ENCODE data around the gene MAFG. TPM values are rescaled to one million over a fixed set of nuclear protein-coding genes. Genes with fewer than 3 reads are reported as not detected.

MAFG gene
- total RNA-seq, 2 experiments from 2014 or later: 10.8 to 13.3 TPM

DNA sequence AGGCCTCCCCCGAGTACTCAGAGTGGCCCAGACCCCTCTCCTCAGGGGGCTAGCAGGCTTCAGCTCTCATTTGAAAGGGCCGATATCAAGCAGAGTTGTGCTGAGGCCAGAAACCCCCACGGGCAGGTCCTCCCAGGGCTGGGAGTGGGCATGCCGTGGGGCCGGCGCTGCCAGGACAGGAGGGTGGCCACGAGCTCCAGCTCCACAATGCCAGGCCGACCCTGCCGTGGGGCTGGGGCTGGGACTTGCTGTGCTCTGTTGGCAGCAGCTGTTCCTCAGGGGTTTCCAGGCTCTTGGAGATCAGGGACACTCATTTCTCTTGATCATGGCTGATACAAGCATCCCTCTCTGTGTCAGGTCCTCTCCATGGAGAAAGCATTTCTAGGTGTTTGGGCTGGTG is 28.6 kb downstream of the MAFG start:
- H3K27me3 ChIP-seq (ENCODE audit: control insufficient read depth in 1 of 2, insufficient read depth in 2 of 2, low read length in 2 of 2): peaks cover 7 to 11% of the 10 kb centered on the region in 2 experiments
- CTCF ChIA-PET: no interaction called here
- peaks cover 13% of the 10 kb centered on the region for H3K27me3 Mint-ChIP-seq
- H3K4me1 Mint-ChIP-seq (ENCODE audit: low read depth): peaks cover 8% of the 10 kb centered on the region
- H3K9me3 ChIP-seq (ENCODE audit: control insufficient read depth in 1 of 2, insufficient read depth in 1 of 2, low read length in 2 of 2): peaks cover 0 to 5% of the 10 kb centered on the region in 2 experiments
- no peak overlapping the region for H3K27ac Mint-ChIP-seq
- POLR2A ChIA-PET: no interaction called here
- H3K27ac ChIP-seq (ENCODE audit: low read depth in 1 of 2, low read length in 2 of 2): no peak overlapping the region
- H3K4me1 ChIP-seq (ENCODE audit: insufficient read depth, low read length): peaks cover 14% of the 10 kb centered on the region
- ATAC-seq (ENCODE audit: poor library complexity) (no peak), DNase-seq (no peak)
- TF ChIP-seq, protein P1, sequence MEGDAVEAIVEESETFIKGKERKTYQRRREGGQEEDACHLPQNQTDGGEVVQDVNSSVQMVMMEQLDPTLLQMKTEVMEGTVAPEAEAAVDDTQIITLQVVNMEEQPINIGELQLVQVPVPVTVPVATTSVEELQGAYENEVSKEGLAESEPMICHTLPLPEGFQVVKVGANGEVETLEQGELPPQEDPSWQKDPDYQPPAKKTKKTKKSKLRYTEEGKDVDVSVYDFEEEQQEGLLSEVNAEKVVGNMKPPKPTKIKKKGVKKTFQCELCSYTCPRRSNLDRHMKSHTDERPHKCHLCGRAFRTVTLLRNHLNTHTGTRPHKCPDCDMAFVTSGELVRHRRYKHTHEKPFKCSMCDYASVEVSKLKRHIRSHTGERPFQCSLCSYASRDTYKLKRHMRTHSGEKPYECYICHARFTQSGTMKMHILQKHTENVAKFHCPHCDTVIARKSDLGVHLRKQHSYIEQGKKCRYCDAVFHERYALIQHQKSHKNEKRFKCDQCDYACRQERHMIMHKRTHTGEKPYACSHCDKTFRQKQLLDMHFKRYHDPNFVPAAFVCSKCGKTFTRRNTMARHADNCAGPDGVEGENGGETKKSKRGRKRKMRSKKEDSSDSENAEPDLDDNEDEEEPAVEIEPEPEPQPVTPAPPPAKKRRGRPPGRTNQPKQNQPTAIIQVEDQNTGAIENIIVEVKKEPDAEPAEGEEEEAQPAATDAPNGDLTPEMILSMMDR (IDR thresholded peaks at IDR 0.05): no peak
- intact Hi-C loops (cut with DNase I, micrococcal nuclease): no loop called here
- H3K36me3 Mint-ChIP-seq (ENCODE audit: low read depth): peaks cover 48% of the 10 kb centered on the region
- H3K9me3 Mint-ChIP-seq: no peaks in the 10 kb centered on the region
- H3K36me3 ChIP-seq (ENCODE audit: insufficient read depth, low read length): peaks cover 30% of the 10 kb centered on the region
- no peak overlapping the region for H3K4me3 Mint-ChIP-seq
- H3K4me3 ChIP-seq (ENCODE audit: low read length): no peak overlapping the region

DNA sequence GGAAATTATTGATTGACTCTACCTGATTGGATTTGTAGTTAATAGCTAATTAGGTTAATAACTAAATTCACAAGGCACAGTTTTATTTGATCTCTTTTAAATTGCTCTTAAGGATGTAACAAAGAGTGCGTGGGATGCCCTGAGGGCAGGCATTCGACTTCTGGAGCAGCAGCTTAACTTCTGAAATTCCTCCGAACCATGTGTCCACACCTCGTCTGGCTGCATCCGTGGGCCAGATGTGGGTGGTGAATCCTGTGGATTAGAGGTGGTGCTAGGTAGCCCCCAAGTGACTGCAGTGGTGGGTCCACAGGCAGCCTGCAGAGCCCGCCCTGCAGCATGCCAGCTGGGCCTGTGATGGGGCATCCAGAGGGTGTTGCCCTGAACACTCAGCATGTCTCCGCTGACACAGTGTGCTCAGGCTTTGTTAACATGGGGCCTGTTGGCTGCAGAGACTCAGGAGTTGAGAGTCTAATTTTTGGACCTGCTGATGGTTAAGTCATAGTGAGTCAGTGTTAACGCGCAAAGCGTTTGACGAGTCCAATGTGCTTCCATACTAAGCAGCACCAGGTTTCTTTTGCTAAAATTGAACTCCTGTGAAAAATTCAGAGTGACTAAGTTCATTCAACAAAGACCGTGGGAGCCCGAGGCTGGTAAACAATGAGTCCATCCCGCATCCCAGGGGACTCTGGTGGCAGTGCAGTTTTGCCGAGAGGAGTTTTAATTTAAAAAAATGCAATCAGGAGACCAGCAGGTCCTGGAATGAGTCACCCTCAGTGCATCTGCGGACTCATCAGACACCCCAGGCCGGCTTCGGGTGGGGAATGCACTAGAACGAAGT is 29.3 kb downstream of the MAFG start:
- peaks cover 13% of the 10 kb centered on the region for H3K27me3 Mint-ChIP-seq
- H3K36me3 Mint-ChIP-seq (ENCODE audit: low read depth): peaks cover 52% of the 10 kb centered on the region
- peaks cover 8% of the 10 kb centered on the region for H3K4me1 Mint-ChIP-seq (ENCODE audit: low read depth)
- TF ChIP-seq, protein P1 (IDR thresholded peaks at IDR 0.05): no peak
- no peak overlapping the region for H3K27ac ChIP-seq (ENCODE audit: low read depth in 1 of 2, low read length in 2 of 2)
- intact Hi-C loops (cut with DNase I, micrococcal nuclease): no loop called here
- peaks cover 0 to 5% of the 10 kb centered on the region in 2 experiments for H3K9me3 ChIP-seq (ENCODE audit: control insufficient read depth in 1 of 2, insufficient read depth in 1 of 2, low read length in 2 of 2)
- no peak overlapping the region for H3K4me3 Mint-ChIP-seq
- no peak overlapping the region for H3K4me3 ChIP-seq (ENCODE audit: low read length)
- CTCF ChIA-PET: no interaction called here
- DNase-seq (no peak), ATAC-seq (ENCODE audit: poor library complexity) (no peak)
- peaks cover 7 to 11% of the 10 kb centered on the region in 2 experiments for H3K27me3 ChIP-seq (ENCODE audit: control insufficient read depth in 1 of 2, insufficient read depth in 2 of 2, low read length in 2 of 2)
- H3K27ac Mint-ChIP-seq: no peak overlapping the region
- POLR2A ChIA-PET: no interaction called here
- peaks cover 35% of the 10 kb centered on the region for H3K36me3 ChIP-seq (ENCODE audit: insufficient read depth, low read length)
- peaks cover 14% of the 10 kb centered on the region for H3K4me1 ChIP-seq (ENCODE audit: insufficient read depth, low read length)
- H3K9me3 Mint-ChIP-seq: no peaks in the 10 kb centered on the region

DNA sequence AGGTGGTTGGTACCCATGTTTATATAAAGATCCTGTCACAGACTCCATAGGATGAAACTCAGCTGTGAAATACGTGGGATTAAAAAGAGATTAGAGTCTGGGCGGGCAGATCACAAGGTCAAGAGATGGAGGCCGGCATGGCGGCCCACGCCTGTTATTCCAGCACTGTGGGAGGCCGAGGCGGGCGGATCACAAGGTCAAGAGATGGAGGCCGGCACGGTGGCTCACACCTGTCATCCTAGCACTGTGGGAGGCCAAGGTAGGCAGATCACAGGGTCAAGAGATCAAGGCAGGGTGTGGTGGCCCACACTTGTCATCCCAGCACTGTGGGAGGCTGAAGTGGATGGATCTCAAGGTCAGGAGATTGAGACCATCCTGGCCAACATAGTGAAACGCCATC is 32.1 kb downstream of the MAFG start:
- H3K4me3 ChIP-seq (ENCODE audit: low read length): no peak overlapping the region
- TF ChIP-seq, protein P1 (IDR thresholded peaks at IDR 0.05): no peak
- no peaks in the 10 kb centered on the region for H3K9me3 Mint-ChIP-seq
- peaks cover 15% of the 10 kb centered on the region for H3K4me1 ChIP-seq (ENCODE audit: insufficient read depth, low read length)
- no peaks in the 10 kb centered on the region for H3K9me3 ChIP-seq (ENCODE audit: control insufficient read depth in 1 of 2, insufficient read depth in 1 of 2, low read length in 2 of 2)
- H3K4me1 Mint-ChIP-seq (ENCODE audit: low read depth): peaks cover 5% of the 10 kb centered on the region
- intact Hi-C loops (cut with DNase I, micrococcal nuclease): no loop called here
- H3K36me3 ChIP-seq (ENCODE audit: insufficient read depth, low read length): peaks cover 34% of the 10 kb centered on the region
- ChIA-PET CTCF (no interaction called here), POLR2A (no interaction called here)
- H3K36me3 Mint-ChIP-seq (ENCODE audit: low read depth): peaks cover 55% of the 10 kb centered on the region
- no peak for DNase-seq
- no peak overlapping the region for H3K27ac ChIP-seq (ENCODE audit: low read depth in 1 of 2, low read length in 2 of 2)
- peaks cover 5% of the 10 kb centered on the region for H3K27me3 Mint-ChIP-seq
- no peak overlapping the region for H3K27ac Mint-ChIP-seq
- no peak overlapping the region for H3K4me3 Mint-ChIP-seq
- no peaks in the 10 kb centered on the region for H3K27me3 ChIP-seq (ENCODE audit: control insufficient read depth in 1 of 2, insufficient read depth in 2 of 2, low read length in 2 of 2)
- no peak for ATAC-seq (ENCODE audit: poor library complexity)

Measured in CD4-positive, alpha-beta T cell (primary cell).